ENCODE measurements around the gene SNX9.

SNX9 gene

DNA sequence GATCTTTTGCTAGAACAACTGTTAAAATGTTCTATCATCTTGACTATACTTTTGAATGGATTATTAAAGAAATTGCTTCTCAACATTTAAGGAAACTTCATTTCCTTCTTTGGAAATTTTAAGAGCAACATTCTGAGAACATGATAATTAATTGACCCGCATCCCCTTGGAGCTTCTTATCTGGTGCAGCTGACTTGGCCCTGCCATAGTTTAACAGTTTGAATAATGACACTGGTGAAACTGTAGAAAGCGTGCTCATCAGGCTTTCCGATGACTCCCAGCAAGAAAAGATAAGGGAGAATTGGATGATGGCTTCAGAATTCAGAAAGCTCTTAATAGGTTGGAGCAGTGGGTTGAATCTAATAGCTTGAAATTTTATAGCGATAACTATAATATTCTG lies 38.1 kb downstream of the SNX9 start:
- no peak for DNase-seq

DNA sequence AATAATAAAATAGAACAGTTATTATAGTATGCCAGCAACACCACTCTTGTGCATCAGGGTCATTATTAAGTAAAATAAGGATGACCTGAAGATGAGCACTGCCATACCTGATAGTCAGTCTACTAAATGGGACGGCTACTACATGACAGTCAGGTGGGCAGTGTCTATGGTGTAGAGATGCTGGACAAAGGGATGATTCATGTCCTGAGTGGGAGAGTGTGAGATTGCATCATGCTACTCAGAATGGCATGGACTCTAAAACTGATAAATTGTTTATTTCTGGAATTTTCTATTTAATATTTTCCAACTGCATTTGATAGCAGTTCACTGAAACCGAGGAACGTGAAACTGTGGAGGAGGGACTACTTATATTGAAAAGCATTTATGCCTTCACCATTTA lies 38.8 kb downstream of the SNX9 start:
- DNase-seq = no peak

DNA sequence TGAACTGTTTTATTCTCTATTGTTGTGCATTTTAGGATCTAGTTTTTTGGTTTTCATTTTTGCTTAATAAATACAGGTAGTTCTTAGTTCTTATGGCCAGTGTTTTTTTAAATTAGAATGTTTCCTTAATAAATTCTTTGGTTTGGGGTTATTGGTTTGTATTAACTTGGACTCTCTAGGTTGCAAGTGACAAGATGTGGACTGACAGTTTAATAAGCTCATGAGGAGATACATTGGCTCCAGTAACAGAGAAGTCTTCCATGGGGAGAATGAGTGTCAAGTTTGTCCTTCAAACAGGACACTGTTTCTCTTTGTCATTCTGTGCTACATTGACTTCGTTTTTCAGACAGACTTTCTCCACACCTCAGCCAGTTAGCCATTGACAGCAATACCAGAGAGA lies 39.7 kb downstream of the SNX9 start:
- DNase-seq = no peak

DNA sequence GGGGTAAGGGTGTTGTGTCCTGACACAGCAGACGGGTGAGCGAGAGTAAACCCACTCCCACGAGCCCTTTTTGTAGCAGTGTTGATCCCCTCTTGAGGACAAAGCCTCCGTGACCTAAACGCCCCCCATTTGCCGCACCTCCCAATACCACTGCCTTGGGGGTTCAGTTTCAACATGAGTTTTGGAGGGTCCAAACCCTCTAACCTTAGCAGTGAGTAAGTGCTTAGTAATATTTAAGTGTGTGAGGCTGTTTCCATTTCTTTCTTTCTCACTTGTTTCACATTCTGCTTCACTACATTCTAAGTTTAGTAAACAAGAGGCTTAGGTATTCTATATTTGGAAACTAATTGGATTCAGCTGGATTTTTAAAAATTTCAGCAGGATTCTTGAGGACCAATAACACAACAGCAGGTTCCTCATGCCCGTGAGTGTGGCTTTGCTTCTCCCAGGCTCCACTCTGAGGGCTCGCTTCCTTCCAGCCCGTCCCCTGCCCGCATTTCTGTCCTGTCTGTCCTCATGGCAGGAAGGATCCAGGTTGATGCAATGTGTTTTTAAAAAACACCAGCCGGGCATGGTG lies 41.2 kb downstream of the SNX9 start:
- no peak for DNase-seq

DNA sequence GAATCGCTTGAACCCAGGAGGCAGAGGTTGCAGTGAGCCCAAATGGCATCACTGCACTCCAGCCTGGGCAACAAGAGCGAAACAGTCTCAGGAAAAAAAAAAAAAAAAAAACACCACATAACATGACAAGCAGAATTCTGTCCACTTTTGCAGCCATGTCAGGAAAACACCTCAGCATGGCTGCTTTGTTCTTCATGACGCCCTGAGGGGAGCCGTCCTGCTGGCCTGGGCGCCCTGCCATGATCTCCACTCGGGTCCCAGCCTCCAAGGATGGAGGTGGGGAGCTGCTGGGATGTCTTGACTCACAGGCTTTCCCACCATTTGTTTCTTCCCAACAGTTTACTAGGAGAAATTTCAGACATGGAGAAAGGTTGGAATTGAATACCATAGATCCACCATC lies 42.2 kb downstream of the SNX9 start:
- DNase-seq = no peak

DNA sequence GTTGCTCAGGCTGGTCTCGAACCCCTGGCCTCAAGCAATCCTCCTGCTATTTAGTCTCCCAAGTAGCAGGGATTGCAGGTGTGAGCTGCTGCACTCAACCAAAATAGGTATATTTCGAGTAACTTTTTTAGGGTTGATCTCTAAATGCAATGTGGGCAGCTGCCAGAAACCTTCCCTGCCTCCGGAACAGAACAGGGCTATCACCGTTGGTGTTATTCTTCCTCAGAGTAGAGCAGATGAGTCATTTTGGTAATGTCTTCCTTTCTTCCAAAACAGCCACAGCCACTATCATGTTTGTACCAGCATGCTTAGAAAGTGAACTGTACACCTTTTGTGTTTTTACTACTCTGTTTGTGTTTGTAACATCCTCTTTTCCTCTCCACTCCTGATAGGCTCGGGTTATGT lies 44.1 kb downstream of the SNX9 start:
- no peak for DNase-seq

DNA sequence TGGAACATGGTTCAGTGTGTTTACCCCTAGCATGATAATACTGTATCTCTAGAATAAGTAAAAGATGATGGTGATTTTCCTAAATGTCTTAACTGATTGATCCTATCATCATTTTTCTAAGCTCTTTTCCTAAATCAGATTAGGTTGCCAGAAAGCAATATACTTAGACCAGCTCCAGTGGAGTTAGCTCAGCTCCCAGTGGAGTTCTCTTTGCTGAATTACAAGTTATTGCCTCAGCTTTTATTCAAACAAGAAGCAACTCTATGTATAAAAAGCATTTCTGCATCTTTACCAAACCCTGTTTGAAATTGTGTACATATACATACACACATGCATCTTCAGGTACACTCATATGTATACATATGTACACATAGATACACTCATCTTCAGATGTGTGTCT lies 44.9 kb downstream of the SNX9 start:
- no peak for DNase-seq

DNA sequence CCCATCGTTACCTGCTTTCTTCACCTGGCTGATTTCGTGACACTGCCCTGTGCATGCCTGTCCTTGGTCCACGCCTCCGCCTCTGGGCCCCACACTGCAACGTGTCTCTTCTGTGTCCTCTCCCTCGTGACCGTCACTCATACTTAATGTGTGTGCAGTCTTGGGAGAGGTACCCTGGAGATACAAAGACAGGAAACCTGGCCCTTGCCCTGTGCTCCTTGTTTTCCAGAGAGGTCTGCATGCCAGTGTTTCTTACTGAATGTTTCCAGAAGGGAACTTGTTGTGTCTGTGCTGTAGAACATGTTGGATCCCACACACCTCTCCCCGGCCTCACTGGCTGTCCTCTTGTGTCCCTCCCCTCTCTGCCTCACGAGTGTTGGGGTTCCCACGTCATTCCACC lies 45.8 kb downstream of the SNX9 start:
- no peak for DNase-seq

DNA sequence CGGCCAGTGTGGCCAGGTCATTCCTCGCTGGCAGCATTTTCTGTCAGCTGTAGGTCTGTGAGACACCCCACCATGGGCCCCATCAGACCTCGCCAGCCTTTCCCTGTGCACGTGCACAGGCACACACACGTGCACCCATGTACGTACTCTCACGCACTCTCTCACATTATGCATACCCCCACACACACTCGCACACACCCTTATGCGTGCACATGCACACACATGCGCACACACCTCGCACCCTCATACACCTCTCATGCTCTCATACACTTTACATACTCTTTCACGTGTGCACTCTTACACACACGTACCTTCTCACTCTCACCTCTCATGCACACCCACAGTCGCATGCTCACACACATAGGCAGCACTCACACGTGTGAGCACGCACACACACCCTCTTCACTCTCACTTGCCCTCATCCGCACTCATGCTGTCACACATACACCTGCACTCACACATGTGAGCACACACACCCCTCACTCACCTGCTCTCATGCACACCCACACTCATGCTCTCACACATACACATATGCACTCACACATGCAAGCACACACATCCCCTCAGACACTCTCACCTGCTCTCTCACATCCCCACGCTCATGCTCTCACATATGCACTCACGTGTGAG lies 46.7 kb downstream of the SNX9 start:
- no peak for DNase-seq

DNA sequence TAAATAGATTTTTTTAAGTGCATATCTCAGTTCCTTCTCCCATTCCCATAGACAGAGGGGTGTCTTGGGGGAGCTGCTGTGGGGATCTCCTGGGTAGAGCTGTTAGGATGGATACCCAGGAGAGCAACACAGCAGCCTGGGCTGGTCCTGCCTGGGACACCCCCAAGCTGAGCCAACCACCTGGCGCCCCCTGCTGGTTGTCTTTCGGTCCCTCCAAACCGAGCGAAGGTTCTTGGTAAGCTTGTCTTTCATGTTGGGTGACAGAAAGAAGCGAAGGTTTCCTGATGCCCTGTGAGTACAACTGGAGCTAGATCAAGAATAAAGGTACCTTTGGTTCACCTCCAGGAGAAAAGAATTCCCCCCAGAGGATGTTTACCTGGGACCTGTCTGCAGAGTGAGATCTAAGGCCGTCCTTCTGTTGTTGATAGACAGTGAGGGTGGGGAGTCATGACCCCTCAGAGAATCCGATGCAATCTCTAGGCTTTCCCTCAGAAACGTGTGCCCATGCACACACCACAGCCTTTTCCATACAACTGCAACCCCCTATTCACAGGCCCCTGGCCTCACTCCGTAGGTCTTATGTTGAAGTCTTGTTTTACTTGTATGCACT lies 50.8 kb downstream of the SNX9 start:
- peak; percentile 36 for DNase-seq

DNA sequence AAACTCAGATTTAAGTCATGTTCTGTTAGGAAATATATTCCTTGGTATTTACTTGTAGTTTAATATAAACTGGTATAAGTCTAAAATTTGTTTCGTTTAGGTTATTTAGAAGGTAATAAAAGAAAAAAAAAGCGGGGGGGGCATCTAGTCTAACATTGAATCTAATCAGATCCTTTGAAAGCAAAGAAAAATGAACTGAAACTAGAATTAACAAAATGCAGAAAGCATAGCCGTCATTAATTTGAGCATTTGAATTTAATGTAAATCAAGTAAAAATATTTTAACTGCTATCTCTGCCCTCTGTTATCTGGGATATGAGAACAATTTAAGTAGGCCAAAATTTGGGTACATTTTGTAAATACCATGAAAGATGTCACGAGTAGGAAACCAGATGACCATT lies 54.1 kb downstream of the SNX9 start:
- no peak for DNase-seq

DNA sequence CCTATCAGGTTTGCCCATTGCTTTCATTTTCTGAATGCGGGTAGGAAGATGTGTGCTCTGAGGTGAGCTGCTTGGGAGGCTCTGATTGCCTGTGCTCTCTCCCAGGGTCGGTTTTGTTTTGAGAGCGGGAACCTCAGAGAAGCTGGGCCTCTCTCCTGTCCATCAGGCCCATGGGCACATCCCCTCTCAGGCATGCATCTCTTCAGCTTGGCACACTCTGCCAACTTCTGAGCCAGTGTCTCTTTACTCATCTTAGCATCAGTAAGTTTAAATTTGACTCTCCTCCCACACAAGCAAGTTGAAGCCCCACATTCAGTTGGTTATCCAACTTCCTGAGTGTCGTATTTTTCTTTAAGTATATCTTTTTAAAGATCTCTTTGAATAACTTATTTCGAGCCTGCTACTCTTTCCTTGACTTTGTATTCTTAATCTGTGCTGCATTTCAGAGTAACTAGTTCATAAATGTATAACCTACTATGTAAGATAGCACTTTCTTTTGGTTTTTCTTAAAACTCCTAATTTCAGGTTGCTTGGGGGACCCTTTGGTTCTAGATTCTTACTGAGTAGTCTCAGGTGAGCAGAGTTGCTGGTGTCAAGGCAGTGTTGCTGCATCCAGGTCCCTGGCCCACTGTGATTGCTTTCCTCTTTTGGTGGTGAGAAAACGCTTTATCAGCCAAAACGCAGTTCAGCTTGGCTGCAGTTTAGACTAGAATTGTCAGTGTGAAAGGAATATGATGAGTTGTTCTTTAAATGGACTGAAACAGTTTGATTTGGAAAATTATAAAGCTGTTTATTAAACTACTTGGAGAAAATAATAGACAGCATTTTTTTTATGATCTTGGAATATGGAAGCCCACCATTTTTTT lies 54.8 kb downstream of the SNX9 start:
- DNase-seq = no peak

DNA sequence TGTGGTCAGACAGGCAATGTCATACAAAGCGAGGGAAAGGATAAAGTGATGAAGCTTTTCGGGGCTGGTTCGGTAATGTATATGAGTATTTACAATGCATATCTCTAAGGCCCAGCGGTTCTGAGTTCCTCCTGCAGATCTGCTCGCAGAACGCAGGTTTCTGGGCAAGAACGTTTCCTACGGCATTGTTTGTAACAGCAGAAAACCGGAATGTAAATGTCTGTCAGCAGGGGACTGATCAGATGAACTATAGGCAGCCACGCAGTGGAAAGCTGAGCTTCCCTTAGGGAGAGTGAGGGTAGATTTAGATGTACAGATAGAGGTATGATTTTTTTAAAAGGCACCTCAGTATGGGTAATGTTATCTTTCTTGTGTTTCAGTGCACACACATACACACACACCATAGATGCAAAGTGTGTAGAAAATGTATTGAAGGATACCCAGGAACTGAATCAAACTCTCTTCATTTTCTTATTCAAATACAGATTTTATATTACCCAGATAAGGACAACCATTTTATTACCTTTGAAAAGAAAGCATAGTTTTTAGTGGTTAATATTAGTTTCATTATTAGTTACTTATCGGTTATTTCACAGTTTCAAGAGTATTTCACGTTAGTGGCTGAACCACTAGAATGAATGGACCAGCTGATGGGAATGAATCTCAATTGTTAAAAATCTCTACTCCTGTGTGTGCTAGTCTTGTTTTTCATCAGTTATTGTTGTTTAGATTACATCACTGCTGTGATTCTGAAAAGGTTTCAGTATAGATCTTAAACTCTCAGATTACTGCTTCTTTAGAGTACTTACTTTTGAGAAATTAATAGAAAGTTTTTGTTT lies 56.2 kb downstream of the SNX9 start:
- no peak for DNase-seq

DNA sequence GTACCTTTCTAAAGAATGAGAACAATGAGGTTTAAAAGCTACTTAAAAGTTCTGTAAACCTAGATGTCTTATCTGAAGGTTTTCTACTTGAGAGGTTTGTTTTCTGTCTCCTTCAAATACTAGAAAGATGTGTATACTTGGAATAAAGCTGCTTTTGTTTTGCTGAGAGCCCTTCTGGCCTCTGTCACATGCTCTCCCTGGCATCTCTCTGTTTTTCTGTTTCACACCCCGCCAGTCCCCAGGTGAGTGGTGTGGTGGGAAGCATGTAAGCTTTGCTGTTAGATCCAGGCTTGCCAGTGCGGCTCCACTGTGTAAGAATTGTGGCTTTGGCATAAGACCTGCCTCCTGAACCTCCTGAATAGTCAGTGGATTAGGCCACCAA lies 56.8 kb downstream of the SNX9 start:
- DNase-seq = no peak

DNA sequence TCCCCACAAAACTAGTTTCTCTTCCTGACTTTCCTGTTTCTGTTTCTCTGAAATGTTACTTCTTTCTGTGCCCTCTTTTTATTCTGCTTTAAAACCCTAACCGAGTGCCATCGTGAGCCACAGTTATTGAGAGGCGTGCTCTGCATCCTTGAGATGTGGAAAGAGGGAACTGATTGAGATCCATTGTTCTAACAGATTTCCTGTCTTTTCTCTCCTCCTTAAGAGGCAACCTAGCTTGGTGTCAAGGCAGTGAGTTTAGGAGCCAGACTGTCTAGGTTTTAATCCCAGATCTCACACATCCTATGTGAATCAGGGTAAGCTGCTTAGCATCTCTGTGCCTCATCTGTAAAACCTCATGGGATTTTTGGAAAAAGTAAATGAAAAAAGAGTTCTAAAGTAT lies 57.5 kb downstream of the SNX9 start:
- DNase-seq = no peak

DNA sequence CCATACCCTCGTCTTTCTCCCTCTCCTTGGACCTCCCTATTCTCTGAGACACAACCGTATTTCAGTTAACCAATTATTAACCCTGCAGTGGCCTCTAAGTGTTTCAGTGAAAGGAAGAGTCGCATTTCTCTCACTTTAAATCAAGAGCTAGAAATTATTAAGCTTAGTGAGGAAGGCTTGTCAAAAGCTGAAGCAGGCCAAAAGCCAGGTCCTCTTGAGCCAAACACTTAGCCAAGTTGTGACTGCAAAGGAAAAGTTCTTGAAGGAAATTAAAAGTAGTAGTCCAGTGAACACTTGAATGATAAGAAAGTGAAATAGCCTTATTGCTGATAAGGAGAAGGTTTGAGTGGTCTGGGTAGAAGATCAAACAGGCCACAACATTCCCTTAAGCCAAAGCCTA lies 58.3 kb downstream of the SNX9 start:
- no peak for DNase-seq

DNA sequence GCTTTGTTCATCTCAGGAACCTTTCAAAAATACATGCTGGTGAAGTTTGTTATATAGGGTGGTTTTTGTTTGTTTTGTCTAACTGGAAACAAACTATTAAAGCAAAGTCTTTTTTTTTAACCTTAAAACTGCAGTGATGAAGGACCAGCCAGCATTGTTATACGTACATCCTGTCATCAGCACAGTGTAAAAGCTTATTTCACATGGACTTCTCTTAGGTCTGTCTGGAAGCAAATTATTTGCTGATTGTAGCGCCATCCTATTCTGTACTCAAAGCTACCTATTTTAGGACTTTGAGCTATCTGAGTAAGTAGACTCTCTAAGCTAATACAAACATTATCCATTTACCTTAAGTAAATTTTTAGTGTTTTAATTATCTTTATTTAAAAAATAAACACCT lies 61.7 kb downstream of the SNX9 start:
- no peak for DNase-seq

DNA sequence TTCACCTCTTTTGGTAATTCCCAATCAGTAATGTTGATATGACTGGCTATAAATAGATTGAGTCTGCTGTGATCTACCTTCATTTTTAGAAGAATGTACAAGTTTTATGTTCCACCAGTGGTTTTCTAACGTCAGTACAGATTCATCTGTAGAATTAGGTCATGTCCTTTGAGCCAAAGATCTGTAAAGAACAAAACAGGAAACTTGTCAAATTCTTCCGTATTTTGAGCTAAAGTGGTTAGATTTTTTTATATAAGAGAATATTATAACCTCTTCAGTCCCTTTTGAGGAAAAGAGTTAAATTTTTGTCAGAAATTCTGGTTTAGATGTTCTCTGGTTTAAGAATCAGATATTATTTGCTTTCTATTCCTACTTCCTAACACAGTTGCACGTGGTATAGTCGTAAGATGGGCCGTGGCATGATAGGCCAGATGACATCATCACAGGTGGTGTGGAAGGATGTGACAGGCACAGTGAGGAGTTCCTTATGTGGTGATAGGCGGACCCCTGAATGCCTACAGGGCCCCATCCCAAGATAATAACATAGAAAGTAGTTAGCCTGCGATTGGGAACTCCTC lies 62.3 kb downstream of the SNX9 start:
- no peak for DNase-seq

DNA sequence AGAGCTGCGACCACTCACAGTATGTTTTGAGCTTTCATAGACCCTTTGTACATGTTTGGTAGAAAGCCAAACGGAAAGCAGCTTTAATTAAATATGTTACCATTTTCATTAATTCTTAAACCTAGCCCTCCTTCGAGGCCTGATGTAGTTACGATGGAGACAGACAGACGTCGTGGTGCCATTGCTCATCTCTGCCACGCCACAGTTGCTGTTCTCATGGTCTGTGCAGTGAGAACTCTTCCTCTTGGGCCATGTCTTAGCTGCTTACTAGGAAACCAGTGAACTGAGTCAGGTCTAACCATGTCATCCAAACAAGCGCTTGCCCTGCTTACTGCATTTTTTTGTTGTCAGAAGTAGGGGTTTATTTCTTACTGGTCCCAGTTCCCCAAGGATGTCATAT lies 62.8 kb downstream of the SNX9 start:
- DNase-seq = no peak

DNA sequence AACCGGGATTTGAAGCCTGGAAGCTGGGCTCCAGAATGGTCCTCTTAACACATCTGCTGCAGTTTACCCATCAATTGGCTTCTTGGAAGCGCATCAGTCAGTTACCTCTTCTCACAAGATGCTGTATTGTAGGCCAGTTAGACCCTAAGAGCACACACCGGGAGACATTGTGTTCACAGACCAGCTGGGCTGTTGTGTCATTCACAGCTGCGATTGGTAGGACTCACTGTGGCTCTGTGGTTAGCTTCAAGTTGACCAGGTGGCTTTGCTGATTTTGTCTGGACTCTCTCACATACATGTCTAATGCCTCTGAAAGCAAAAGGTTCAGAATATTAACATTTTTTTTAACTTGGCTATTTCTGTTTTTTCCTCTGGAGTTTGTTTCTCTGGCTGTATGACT lies 64.8 kb downstream of the SNX9 start:
- no peak for DNase-seq

DNA sequence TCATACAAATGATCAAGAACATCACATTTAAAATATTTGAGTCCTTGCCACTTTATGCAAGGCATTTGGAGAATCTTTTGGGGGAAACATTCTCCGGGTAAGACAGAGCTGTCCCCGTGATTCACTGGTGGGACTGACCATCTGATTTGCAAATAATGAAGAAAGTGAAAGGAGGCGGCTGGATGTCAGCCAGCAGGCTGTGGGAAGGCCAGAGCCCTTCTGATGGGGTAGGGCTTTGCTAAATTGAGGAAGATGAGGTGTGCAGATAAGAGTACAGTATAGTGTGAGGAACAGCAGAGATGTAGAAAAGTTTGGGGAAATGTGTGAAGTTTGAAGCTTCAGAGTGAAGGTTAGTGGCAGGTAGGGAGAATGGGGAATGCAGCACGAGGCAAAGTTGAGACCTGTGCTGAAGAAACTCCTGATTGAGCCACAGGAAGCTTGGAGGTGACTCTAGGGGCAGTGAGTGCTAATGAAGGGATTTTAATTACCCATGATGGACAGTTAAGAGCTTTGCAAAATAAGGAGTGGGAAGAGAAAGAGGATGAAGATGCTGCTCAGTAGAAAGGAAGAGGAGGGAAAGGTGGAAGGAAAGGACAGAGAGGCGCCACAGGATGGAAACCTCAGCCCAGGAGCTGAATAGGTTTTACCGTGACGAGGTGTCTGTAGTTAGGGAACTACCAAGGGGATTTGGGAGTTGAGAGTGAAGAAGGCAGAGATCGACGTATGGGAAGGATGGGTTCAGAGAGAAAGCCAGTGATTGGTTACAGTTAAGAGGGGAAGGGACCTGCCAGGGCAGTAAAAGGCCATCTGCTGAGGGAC lies 68.7 kb downstream of the SNX9 start:
- DNase-seq = no peak

DNA sequence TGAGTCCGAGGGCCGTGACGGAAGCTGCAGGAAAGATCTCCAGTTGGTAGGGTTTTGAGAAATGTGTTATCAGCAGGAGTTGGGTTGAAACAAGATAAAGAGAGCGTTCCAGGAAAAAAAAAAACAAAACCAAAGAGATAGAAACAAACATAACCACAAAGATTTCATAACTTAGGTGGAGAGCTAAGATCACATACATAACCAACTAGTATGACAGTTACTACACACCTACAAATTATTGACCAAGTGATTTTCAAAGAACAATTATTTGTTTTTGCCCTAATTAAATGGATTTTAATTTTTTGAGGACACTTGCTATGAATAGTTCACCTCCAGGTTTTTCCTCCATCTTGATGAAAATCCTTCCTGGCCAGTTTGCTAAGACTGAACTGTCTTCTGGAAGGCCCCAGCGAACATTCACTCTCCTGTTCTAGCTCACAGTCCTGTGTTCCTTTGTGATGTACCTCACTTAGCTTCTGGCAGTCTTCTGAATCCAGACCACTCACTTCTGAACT lies 69.4 kb downstream of the SNX9 start:
- no peak for DNase-seq
